Activated CD4-positive, alpha-beta T cell treated with anti-CD3 and anti-CD28 coated beads for 48 hours (primary cell): ENCODE measurements around the gene PSMB5.
A peak's percentile ranks its signal among the peaks of the same experiment; 100 is the strongest.

Source experiments
- DNase-seq: peaks from one replicate; pipeline ENCODE4 v3.0.0-alpha.2; 2020

The PSMB5 gene

DNA sequence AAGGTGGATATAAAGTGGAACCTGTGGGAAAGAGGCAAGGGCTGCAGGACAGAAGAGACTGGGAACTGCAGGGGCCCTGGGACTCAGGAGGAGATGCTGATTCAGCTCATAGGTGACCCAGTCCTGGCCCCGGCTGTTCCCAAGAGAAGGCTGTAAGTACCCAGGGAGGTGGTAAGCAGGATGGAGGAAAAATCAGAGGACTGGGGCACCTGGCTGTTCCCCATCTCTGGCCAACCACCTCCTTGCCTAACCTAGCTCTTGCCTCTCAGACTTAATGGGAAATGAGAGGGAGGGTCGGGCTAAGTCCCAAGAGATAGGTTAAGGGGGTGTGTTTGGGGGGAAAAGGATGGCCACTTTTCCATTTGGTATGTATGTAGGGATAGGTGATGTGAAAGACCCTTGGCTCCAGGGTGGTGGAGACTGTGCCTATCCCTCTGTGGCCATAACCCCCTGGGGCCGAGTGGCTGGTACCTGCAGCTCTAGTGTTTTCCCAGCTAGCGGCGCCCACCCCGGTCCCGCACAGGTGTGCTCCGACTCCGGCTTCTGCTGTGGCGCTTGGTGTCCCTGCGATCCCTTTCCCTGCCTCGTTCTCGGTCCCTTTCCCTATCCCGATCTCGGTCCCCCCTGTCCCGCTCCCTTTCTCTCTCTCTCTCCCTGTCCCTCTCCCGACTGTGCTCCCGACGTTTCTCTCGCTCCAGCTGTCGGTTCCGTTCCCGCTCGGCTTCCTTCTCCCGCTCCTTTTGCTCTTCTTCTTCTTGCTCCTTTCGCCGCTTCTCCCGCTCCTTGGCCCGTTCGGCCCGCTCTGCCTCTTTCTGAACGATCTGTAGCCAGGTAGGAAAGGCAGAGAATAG, 24.2 kb upstream of the PSMB5 start:
- DNase-seq: no peak

DNA sequence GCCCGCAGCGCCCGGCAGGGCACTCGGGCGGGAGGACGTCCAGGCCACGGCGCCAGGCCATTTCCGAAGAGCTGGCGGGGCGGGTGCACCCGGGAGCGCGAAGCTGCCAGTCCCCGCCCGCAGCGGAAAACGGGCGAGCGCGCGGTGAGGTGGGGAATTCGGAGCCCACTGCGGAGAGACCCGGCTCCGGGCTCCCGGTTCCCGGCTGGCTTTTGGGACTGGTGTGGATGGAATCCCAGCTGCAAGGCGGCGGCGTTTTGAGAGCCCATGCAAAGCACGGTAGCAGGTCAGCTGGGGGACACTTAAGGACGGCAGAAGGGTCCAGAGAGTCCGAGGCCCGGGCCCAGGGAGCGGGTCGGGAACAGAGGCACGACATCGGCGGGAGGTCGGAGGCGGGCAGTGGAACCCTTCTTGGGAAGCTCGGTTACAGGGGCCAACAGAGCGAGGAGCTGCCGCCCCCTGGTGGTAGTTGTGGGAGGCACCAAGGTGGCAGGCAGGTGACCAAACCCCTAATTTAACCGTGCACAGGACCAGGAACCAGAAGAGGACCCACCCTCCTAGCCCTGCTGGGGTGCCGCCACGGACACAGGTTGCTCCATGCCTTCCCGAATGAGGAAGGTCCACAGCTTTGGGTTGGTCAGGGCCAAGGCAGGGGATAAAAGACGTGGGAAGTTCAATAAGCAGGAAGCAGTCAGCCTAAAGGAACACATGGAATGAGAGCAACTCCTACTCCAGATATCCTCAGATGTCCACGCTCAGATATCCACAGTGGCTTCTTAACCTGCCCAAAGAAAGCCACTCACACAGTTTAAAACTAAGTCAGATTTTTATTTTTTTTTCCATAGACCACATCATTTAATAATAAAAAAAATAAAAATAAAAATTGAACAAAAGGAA, 23.3 kb upstream of the PSMB5 start:
- peak; percentile 92 for DNase-seq

DNA sequence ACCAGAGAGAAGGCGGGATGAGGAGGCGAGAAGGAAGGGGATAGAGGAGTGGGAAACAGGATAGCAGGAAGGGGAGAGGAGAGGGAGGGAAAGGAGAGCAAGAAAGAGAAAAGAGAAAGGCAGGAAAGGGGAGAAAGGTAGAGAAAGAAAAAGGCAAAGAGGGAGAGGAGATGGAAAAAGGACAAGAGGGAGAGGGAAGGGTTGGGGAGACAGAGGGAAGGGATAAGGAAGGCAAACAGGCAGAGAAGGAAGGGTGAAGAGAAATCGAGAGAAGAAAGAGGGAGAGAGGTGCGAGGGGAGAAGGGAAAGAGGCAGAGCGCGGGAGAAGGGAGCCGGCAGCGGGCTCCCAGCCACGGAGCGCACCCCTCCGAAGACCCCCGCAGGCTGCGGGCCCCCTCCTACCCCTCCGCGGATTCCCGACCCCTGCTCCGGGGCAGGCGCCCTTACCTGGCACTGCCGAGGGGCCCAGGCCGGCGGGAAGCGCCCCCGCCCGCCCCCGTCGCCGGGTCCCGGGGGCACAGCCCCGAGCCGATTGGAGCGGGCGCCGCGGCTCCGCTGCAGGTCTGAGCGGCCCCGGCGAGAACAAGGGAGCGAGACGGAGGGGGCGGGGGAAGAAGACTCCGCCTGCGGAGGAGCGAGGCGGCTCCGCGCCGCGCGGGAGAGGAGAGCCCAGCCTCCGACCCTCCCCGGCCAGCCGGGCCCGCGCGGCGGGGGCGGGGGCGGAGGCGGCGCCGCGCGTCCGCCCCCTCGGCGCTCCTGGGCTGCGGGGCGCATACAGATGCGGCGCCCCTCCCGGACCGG, 22.5 kb upstream of the PSMB5 start, which contains the start of gene CDH24:
CDH24 (minus strand) TSS at position 565 of the 801 bp plus-strand sequence. CDS start 1,787 bp downstream, outside the sequence.
- DNase-seq: peak; percentile 77

DNA sequence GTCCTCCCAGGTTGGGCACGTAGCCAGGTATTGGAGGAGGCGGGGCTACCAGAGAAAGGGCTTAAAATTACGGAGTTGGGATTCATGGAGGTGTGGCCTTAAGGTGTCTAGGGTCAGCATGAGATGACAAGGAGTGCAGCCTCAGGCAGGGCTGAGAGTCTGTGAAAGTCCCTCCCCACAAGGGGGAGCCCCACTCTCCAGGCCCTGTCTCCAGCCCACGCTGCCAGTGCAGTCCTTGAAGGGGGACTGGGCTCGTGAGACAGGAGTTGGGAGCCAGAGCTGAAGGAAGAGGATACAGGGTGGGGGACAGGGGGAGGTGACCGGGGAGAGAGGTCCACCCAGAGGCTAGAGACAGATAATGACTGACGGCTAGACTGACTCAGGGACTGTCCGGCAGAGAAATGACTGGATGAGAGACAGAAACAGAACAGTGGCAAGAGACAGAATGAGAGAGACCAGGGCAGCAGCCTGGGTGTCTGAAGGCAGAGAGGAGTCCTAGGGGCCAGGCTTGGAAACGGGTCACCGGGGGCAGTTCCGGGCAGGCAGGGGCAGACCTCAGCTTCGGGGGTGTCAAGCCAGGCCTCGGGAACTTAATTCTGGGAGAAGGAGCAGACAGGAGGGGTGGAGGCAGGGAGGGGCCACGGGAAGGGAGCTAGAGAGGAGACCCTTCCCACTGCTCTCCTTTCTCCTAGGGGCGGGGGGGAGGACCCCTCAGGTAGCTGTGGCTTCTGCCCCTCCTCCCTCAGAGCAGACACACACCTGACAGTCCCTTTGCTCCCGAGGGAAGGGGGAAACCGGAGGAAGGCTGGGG, 21.6 kb upstream of the PSMB5 start:
- peak; percentile 75 for DNase-seq

DNA sequence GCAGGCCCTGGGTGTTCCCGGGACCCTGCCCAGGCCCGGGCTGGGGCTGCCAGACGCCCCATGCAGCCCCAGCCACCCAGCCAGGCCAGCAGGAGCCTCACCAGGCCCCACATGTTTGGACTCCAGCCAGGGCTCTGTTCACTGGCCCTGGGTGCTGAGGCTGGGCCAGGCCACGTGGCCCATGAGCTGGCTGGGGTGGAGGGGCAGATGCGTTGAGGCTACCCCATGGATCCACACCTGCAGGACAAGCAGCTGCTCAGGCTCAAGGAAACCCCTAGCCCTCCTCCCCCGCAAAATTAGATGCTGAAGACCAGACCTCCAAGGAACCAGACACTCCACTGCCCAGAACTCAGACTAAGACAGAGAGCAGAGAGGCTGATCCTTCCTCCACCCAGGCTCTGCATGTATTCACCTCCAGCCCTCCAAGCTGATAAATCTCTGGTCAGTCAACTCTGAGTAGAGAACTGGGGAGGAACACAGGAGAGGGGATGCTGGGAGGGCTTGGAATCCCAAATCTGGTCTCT, 21.0 kb upstream of the PSMB5 start:
- no peak for DNase-seq

DNA sequence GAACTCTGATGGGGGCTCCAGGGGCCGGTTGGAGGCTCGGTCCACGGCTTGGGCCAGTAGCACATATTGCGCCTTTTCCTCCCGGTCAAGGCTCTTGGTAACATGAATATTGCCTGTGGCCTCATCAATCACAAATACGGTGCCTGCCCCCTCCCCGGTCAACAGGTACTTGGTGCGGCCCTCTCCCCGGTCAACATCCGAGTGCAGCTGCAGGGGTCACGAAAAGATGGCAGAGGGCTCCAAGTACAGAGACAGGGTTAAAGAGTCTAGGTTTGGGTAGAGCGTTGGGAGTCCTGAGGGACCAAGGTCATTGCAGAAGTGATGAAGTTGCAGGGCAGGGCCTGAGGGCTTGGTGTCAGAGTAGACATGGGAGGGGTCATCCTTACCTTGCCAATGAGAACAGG, 20.4 kb upstream of the PSMB5 start:
- no peak for DNase-seq

DNA sequence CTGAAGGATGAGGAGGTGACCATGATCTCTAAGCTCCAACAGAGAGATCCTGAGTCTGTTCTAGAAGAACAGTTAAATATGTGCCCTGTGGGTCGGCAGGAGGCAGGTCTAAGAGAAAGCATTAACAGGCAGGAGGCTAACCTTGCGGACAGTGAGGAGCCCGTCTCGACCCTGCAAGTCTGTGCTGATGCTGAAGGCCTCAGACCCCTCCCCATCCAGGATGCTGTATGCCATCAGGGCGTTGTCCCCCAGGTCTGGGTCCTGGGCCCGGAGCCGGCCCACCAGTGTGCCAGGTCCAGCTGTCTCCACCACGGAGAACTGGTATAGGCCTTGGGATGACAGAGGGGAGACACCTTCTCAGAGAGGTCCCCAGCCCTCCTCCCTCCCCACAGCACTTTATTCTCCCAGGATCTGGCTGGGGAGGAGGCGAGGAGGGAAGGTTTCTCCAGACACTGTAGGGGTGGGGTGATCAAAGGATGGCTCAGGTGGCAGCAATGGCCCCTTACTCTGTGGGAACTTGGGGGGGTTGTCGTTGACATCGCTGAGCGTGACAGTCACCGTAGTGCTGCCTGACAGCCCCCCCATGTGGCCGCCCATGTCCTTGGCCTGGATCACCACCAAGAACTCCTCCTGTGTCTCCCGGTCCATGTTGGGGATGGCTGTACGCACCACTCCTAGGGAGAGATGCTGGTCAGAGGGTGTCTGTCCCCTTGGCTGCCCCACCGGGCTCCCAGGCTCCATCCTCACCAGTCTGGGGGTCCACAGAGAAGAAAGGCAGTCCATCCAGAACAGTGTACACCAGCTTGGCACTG, 19.5 kb upstream of the PSMB5 start:
- peak; percentile 60 for DNase-seq

DNA sequence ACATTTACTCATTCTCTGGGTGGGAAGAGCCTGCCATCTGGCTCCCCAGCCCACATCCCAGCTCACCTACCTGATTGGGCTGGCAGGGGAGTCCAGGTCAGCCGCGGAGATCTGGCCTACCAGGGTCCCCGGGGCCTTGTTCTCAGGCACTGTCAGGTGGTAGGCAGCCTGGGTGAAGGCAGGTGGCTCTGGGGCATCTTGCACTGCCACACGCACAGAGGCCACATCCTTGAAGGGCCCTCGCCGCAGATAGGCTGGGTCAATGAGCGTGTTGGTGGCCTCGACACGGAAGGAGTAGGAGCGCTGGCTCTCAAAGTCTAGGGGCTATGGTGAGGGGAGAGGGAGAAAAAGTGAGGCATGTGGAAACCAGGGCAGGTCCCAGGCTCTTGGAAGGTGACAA, 18.7 kb upstream of the PSMB5 start:
- no peak for DNase-seq

DNA sequence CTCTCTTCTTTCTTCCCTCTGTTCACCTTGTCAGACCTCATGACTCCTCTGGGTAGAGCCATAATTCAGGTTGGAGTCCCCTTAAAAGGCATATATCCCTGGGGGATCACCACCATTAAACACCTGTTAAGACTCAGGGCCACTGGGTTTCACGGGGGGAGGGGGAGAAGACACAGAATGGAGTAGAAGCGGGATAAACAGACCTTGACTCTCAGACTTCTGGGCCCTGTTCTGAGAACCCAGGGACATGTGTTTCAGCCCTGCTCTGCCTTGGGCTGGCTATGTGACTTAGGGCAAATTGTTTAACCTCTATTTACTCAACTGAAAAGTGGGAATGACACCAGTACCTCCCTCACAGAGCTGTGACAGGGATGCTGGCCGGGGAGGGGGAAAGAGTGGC, 18.0 kb upstream of the PSMB5 start:
- DNase-seq: no peak

DNA sequence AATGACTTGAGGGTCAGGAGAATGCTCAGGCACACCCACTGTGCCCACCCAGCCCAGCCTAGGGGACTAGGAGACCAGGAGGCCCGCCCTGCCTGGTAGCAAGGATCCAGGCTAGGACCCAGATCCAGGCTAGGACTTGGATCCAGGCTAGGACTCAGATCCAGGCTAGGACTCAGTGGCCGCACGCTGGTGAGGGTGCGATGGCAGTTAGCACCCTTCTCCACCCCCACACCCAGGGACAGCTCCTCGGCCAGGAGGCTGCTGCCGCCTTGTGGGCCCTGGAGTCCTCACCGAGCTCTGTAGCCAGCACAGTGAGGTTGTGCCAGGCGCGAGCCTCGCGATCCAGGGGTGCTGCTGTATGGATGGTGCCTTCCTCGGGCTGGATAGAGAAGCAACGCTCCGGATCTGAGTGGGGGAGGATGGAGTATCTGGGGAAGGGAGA, 17.5 kb upstream of the PSMB5 start:
- no peak for DNase-seq

DNA sequence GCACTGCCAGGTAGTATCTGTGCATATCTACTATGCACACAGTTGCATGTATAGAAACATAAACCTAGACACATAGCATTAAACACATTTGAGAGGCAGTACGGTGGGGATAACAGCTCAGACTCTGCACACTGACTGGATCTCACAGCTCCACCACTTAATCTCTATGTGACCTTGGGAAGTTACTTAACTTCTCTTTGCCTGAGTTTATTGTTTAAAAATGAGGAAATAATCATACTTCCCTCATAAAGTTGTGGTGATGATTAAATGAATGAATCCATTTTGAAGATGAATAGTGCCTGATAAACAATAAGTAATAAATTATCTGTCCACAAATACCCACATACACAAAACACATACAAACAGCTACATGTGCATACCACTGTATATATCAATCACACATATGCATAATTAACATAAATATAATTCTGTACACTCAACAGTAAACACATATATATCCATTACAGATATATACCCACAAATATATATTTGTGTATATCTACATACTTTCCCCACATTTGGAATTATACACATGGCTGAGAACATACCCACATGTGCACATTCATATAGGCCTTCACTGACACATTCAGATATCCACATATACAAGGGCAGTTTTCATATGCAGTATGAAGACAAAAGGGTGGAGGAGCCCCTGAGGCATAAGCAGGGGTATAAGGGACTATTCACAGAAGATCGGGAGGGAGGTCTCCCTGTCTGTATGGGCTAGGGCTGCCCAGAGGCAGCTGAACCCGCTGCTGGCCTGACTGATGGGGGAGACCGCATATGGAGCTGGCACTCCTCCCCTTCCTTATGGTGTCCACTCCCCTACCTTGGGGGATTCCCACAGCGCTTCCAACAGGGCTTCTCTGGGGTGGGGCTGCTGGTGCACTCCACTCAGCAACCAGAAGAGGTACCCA, 16.7 kb upstream of the PSMB5 start:
- DNase-seq: no peak

DNA sequence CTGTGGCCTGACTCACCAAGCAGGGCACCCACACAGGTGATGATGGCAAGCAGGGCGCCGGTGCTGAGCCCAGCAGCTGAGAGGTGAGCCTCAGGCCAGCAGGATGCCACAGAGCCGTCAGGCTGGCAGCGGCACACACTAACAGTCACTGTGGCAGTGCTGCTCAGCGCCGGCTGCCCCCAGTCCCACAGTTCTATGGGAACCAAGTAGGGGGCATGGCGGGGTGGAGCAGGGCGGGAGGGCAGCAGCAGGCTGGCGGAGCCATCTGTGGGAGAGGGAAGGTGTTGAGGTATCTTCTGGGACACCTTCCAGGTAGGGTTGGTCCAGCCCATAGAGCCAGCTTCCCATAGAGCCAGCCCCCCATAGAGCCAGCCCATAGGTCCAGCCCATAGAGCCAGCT, 14.3 kb upstream of the PSMB5 start:
- no peak for DNase-seq

DNA sequence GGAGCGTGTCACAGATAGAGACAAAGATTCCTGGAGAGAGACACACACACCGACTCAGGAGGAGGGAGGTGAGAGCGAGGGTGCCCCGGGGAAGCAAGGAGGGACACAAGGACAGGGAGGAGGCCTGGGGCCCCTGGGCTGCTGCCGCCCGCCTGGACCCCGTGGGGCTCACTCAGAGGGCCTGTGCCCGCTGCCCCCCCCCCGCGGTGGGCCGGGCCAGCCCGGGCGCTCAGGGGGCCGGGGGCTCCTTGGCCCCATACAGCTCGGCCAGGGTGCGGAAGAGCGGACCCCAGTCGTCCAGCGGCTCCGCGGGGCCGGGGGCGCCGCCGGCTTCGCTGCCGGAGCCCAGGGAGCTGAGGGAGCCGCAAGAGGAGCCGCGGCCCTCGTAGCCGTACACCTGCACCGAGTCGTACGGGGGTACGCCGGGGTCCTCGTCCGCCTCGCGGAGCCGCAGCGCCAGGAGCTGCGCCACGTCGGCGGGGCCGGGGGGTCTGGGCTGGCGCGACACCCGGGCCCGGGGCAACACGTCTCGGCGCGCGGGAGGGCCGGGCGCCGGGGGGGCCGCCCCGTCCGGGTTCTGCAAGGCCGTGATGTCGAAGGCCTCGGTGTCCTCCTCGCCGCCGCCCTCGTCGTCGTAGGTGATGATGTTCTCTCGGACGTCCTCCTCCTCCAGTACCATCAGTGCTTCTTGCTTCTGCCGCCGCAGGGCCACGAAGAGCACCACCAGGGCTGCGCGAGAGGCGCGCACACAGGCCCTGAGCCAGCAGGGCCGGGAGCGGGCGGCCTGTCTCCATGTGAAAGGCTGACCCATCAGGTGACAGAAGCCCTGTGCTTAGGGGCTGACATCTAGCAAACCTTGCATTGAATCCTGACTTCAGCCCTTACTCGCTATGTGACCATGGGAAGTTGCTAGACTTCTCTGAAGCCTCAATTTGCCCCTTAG, 13.3 kb upstream of the PSMB5 start:
- DNase-seq: no peak

DNA sequence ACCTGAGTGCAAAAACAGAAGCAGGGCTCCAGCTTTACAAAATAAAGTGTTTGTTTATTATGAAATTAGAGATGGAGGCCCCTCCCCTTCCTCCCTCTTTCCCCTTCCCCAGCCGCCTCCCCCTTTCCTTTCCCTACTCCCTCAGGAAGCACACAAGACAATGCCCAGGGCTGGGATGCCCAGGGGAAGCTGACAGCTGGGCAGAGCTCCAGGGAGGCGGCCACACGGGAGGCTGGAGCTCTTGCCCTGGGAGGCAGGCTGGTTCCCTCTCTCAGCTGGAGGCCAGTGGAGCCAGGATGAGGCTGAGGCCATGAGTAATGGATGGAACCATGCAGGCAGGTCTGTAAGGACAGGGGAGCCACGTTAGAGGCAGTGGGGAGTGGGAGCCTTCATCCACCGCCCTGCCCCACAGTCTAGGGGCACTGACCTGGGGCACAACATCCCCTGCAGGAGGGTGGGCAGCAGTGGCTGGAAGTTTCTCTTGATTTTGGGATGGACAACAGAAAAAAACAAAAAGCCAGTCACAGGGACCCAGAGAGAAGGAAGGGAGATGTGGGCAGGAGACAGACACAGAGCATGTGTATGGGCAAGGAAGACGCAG, 12.4 kb upstream of the PSMB5 start:
- no peak for DNase-seq

DNA sequence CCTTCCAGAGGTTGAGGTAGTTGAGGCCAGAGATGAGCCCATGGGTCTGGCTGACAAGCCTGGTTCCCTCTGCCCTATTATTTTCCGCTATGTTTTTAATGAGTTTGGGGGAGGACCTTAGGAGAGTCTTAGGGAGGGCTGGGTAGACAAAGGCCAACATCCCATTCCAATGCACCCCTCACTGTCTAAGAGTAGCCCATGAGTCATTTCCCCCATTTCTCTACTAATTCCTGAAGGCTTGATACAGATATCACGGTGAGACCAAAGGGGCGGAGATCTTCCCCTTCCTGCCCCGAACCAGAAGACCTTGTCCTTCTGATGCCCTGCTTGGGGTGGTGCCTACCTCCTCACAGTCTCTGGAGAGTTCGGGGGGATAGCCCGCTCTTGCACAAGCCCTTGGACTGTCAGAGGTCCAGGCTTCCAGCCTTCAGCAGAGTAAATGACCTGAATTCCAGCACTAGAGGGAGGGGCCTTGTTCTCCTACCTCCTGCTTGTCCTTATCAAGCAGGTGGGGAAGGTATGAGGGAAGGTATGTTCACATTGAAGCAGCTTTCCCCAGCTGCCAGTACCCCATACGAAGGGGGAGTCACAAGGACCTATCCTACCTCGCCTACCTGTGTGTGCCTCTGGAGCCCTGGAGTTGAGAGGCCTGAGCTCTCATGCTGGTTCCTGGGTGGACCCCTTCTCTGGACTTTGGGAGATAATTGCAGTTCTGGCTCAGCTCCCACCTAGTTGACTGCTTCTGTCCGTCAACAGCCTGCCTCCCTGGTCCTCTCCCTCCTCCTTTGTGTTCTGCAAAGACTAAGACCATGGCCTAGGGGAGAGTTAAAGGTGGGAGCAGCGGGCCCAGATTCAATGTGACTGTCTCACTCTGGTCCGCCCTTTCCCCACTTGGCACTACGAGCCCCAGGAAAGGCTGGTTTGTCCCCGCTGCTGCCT, 11.0 kb upstream of the PSMB5 start:
- DNase-seq: no peak

DNA sequence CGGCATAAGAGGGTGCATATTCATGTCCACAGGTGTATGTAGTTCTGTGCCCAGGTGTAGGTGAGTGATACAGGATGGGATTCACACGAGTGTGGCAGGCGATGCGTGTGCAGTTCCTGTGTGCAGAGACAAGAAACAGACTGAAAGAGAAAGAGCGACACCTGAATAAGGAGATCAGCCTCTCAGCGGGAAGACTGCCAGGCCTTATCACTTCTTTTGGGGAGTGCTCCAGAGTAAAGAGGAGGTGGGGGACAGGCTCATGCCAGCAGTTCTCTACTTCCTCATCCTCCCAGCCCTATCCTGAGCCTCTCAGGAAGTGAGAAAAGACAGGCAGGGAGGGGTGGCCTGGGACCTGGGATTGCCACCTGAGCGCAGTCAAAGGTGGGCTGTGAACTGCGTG, 10.1 kb upstream of the PSMB5 start:
- no peak for DNase-seq

DNA sequence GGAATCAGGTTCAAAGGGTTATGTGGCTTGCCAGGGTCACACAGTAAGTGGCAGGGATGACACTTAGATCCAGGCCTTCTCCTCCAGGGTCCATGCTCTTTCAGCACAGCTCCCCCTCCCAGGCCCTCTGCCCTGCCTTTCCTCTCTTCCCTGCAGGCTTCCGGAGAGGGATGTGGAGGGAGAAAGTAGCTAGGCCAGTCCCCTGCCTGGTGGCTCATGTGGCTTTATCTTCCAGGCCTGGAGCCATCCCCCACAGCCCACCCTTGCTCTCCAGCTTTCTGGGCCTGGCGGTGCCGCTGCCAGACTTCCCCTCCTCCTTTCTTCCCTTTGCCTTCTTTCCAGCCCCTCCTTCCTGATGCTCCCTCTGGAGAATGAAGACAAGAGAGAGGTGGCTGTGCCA, 9.1 kb upstream of the PSMB5 start:
- no peak for DNase-seq
